ENCODE results near the gene SDHAF3.
"Not testable (repeated sequence)": the region's sequence is repeated elsewhere in the genome, so short reads cannot be mapped to it uniquely, and the experiment has no call there.

Gene SDHAF3

DNA sequence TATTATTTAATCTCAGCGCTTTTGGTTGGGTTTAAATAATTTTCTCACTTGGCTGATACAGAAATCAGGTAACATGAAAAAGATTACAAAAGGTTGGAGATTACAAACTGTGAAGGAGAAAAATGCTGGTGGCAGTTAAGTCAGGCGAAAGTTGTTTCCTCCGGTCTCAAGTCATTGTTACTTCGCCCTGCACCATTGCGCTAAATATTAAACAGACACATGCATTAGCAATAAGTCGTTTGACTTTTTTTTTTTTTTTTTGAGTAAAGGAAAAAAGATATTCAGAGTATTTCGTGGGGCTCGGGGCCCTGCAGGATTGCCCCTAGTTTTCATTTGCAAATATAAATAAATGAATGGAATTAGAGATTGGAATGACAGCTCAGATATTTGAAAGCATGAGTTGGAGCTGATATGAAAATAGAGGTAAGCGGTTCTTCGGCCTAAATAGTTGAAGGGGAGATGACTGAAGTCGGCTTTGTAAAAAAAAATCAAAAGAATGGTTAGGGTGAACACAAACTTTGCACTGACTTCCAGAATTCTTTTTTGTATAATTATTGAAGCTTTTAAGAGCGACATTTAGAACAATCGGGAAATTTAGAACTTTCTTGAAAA lies 914 bp downstream of the SDHAF3 start:
- Histone ChIP-seq H3K27ac (ENCODE audit: low read depth, low read length) (no peak overlapping the region), H2BK120ac (ENCODE audit: insufficient read depth, low read length, poor library complexity) (no peak overlapping the region), H3K4me1 (ENCODE audit: control insufficient read depth in 1 of 2, insufficient read depth in 2 of 2, low read length in 2 of 2) (peaks cover 0 to 3% of the 10 kb centered on the region in 2 experiments), H4K8ac (ENCODE audit: low read depth, low read length) (no peak overlapping the region), H3K9me3 (ENCODE audit: insufficient read depth, low read depth, low read length) (no peaks in the 10 kb centered on the region), H2BK12ac (ENCODE audit: low read length) (no peak overlapping the region), H3K27me3 (ENCODE audit: insufficient read depth, low read length) (no peaks in the 10 kb centered on the region), H3K4me2 (ENCODE audit: low read length) (peak overlapping the region; percentile 72), H2BK5ac (ENCODE audit: low read depth, low read length, poor library complexity) (no peak overlapping the region), H3K4ac (ENCODE audit: low read depth, low read length) (no peak overlapping the region), H4K12ac (ENCODE audit: low read depth, low read length) (no peak overlapping the region), H3K23ac (ENCODE audit: low read length) (no peak overlapping the region), H3K36me3 (ENCODE audit: control insufficient read depth in 1 of 2, insufficient read depth in 2 of 2, low read length in 2 of 2) (no peaks in the 10 kb centered on the region), H3K4me3 (ENCODE audit: low read depth, low read length) (no peak overlapping the region), H2AFZ (ENCODE audit: insufficient read depth, low read length, poor library complexity) (no peak overlapping the region), H3K79me1 (ENCODE audit: low read length) (peaks cover 6% of the 10 kb centered on the region), H4K91ac (ENCODE audit: low read depth, low read length) (no peak overlapping the region), H3K79me2 (ENCODE audit: control insufficient read depth, insufficient read depth, low read length, poor library complexity) (peaks cover 2% of the 10 kb centered on the region), H3K9ac (ENCODE audit: low read length) (no peak overlapping the region), H3K18ac (ENCODE audit: low read length) (no peak overlapping the region), H3K14ac (ENCODE audit: low read length) (no peak overlapping the region), H2AK5ac (ENCODE audit: low read length) (no peak overlapping the region)
- peak in 1 of 2 donors; percentile 51 for DNase-seq
- WGBS (ENCODE audit: extremely low coverage, insufficient coverage, insufficient read length): no CpG with 5 or more reads among the region's 13 CpGs

DNA sequence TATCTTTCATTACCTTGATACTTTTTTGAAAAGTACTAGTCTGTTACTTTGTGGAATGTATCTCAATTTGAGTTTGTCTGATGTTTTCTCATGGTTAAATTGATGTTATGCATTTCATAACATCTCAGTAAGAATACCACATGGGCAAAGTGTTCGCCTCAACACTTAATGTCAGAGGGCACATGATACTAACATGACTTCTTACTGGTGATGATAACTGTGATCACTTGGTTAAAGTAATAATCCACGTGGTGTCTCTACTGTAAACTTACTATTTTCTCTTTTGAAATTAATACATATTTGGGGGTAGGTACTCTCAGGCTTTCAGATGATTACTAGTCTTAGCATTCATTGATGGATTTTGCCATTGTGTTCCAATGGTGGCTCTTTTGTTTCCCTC lies 2.2 kb downstream of the SDHAF3 start:
- Histone ChIP-seq H3K36me3 (ENCODE audit: control insufficient read depth in 1 of 2, insufficient read depth in 2 of 2, low read length in 2 of 2) (no peaks in the 10 kb centered on the region), H4K8ac (ENCODE audit: low read depth, low read length) (no peak overlapping the region), H3K27ac (ENCODE audit: low read depth, low read length) (no peak overlapping the region), H2BK120ac (ENCODE audit: insufficient read depth, low read length, poor library complexity) (no peak overlapping the region), H2BK5ac (ENCODE audit: low read depth, low read length, poor library complexity) (no peak overlapping the region), H4K12ac (ENCODE audit: low read depth, low read length) (no peak overlapping the region), H3K14ac (ENCODE audit: low read length) (no peak overlapping the region), H3K79me2 (ENCODE audit: control insufficient read depth, insufficient read depth, low read length, poor library complexity) (peaks cover 2% of the 10 kb centered on the region), H3K9me3 (ENCODE audit: insufficient read depth, low read depth, low read length) (no peaks in the 10 kb centered on the region), H3K4me3 (ENCODE audit: low read depth, low read length) (no peak overlapping the region), H2AK5ac (ENCODE audit: low read length) (no peak overlapping the region), H3K27me3 (ENCODE audit: insufficient read depth, low read length) (no peaks in the 10 kb centered on the region), H2BK12ac (ENCODE audit: low read length) (no peak overlapping the region), H3K4ac (ENCODE audit: low read depth, low read length) (no peak overlapping the region), H3K9ac (ENCODE audit: low read length) (no peak overlapping the region), H3K23ac (ENCODE audit: low read length) (no peak overlapping the region), H2AFZ (ENCODE audit: insufficient read depth, low read length, poor library complexity) (no peak overlapping the region), H4K91ac (ENCODE audit: low read depth, low read length) (no peak overlapping the region), H3K4me2 (ENCODE audit: low read length) (no peak overlapping the region), H3K79me1 (ENCODE audit: low read length) (peaks cover 6% of the 10 kb centered on the region), H3K4me1 (ENCODE audit: control insufficient read depth in 1 of 2, insufficient read depth in 2 of 2, low read length in 2 of 2) (peaks cover 0 to 3% of the 10 kb centered on the region in 2 experiments), H3K18ac (ENCODE audit: low read length) (no peak overlapping the region)
- WGBS (ENCODE audit: extremely low coverage, insufficient coverage, insufficient read length): no CpG with 5 or more reads among the region's 2 CpGs
- no peak for DNase-seq

GRCh38 chr7:97120713-97121457 lies 3.4 kb downstream of the SDHAF3 start:
- no peaks in the 10 kb centered on the region for H3K36me3 ChIP-seq (ENCODE audit: control insufficient read depth in 1 of 2, insufficient read depth in 2 of 2, low read length in 2 of 2)
- no peak overlapping the region for H3K18ac ChIP-seq (ENCODE audit: low read length)
- no peak overlapping the region for H3K4me2 ChIP-seq (ENCODE audit: low read length)
- no peak overlapping the region for H3K14ac ChIP-seq (ENCODE audit: low read length)
- no peak overlapping the region for H2AK5ac ChIP-seq (ENCODE audit: low read length)
- peaks cover 6% of the 10 kb centered on the region for H3K79me1 ChIP-seq (ENCODE audit: low read length)
- H4K91ac ChIP-seq (ENCODE audit: low read depth, low read length): no peak overlapping the region
- H3K4me3 ChIP-seq (ENCODE audit: low read depth, low read length): no peak overlapping the region
- no peak overlapping the region for H2BK5ac ChIP-seq (ENCODE audit: low read depth, low read length, poor library complexity)
- WGBS (ENCODE audit: extremely low coverage, insufficient coverage, insufficient read length): no CpG with 5 or more reads among the region's 5 CpGs
- no peaks in the 10 kb centered on the region for H3K9me3 ChIP-seq (ENCODE audit: insufficient read depth, low read depth, low read length)
- peaks cover 2% of the 10 kb centered on the region for H3K79me2 ChIP-seq (ENCODE audit: control insufficient read depth, insufficient read depth, low read length, poor library complexity)
- H3K27me3 ChIP-seq (ENCODE audit: insufficient read depth, low read length): no peaks in the 10 kb centered on the region
- H2BK12ac ChIP-seq (ENCODE audit: low read length): no peak overlapping the region
- H3K27ac ChIP-seq (ENCODE audit: low read depth, low read length): no peak overlapping the region
- H2BK120ac ChIP-seq (ENCODE audit: insufficient read depth, low read length, poor library complexity): no peak overlapping the region
- no peak overlapping the region for H3K23ac ChIP-seq (ENCODE audit: low read length)
- H4K8ac ChIP-seq (ENCODE audit: low read depth, low read length): no peak overlapping the region
- no peak overlapping the region for H3K4ac ChIP-seq (ENCODE audit: low read depth, low read length)
- no peak overlapping the region for H3K9ac ChIP-seq (ENCODE audit: low read length)
- H3K4me1 ChIP-seq (ENCODE audit: control insufficient read depth in 1 of 2, insufficient read depth in 2 of 2, low read length in 2 of 2): peaks cover 0 to 3% of the 10 kb centered on the region in 2 experiments
- H2AFZ ChIP-seq (ENCODE audit: insufficient read depth, low read length, poor library complexity): no peak overlapping the region
- H4K12ac ChIP-seq (ENCODE audit: low read depth, low read length): no peak overlapping the region
- DNase-seq: no peak

DNA sequence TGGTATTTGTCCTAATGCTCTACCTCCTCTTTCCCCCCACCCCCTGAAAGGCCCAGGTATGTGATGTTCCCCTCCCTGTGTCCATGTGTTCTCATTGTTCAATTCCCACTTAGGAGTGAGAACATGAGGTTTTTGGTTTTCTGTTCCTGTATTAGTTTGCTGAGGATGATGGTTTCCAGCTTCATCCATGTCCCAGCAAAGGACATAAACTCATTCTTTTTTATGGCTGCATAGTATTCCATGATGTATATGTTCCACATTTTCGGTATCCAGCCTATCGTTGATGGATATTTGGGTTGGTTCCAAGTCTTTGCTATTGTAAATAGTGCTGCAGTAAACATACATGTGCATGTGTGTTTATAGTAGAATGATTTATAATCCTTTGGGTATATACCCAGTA lies 5.6 kb downstream of the SDHAF3 start:
- not testable (repeated sequence) for H3K4me2 ChIP-seq (ENCODE audit: low read length); H3K4me3 ChIP-seq (ENCODE audit: low read depth, low read length); H3K14ac ChIP-seq (ENCODE audit: low read length); H4K8ac ChIP-seq (ENCODE audit: low read depth, low read length); H3K9me3 ChIP-seq (ENCODE audit: insufficient read depth, low read depth, low read length); DNase-seq; H2BK12ac ChIP-seq (ENCODE audit: low read length); H3K79me2 ChIP-seq (ENCODE audit: control insufficient read depth, insufficient read depth, low read length, poor library complexity); H3K27ac ChIP-seq (ENCODE audit: low read depth, low read length); H2AK5ac ChIP-seq (ENCODE audit: low read length); H3K18ac ChIP-seq (ENCODE audit: low read length); H4K91ac ChIP-seq (ENCODE audit: low read depth, low read length); H3K36me3 ChIP-seq (ENCODE audit: control insufficient read depth in 1 of 2, insufficient read depth in 2 of 2, low read length in 2 of 2); H3K79me1 ChIP-seq (ENCODE audit: low read length); H3K4me1 ChIP-seq (ENCODE audit: control insufficient read depth in 1 of 2, insufficient read depth in 2 of 2, low read length in 2 of 2); H4K12ac ChIP-seq (ENCODE audit: low read depth, low read length); H2BK120ac ChIP-seq (ENCODE audit: insufficient read depth, low read length, poor library complexity); H3K27me3 ChIP-seq (ENCODE audit: insufficient read depth, low read length); H3K23ac ChIP-seq (ENCODE audit: low read length); H2AFZ ChIP-seq (ENCODE audit: insufficient read depth, low read length, poor library complexity); H3K4ac ChIP-seq (ENCODE audit: low read depth, low read length); H2BK5ac ChIP-seq (ENCODE audit: low read depth, low read length, poor library complexity); H3K9ac ChIP-seq (ENCODE audit: low read length)
- no CpG with 5 or more reads among the region's 2 CpGs for WGBS (ENCODE audit: extremely low coverage, insufficient coverage, insufficient read length)

Measured in trophoblast cell (in vitro differentiated cells and primary cell).